ENCODE data around the gene PARP9.

Gene PARP9

GRCh38 chr3:122488262-122488973, 75.7 kb downstream of the PARP9 start:
- DNase-seq: no peak

DNA sequence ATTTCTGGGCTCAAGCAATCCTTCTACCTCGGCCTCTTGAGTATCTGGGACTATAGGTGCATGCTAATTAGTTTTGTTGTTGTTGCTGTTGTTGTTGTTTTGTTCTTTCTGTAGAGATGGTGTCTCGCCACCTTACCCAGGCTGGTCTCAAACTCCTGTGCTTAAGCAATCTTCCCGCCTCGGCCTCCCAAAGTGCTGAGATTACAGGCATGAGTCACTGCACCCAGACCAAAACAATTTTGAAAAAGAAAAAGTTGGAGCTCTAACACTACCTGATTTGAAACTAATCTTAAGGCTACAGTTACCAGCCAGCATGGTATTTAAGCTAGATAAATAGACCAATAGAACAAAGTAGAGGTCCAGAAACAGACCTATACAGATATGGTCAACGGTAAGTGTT, 79.1 kb downstream of the PARP9 start:
- DNase-seq: no peak

DNA sequence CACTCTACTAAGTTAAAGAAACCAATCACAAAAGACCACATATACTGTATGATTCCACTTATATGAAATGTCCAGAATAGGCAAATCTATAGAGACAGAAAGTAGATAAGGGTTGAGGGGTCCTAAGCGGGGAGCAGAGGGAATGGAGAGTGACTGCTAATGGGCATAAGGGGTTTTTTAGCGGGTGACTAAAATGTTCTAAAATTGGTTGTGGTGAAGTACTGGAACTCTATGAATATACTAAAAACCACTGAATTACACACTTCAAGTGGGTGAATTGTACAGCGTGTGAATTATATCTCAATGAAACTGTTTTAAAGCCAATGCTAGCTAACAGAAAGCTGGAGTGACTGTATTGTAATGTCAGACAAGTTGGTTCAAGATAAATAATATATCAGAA, 82.7 kb downstream of the PARP9 start:
- DNase-seq: no peak

Data from nucleus accumbens (tissue), 56 donors.